HG02642 (cell line): ENCODE measurements around the gene UBAP1.
"Not testable (repeated sequence)": the region's sequence is repeated elsewhere in the genome, so short reads cannot be mapped to it uniquely, and the experiment has no call there.

Experiments used
- ATAC-seq: cut with Tn5 transposase; IDR thresholded peaks from one replicate; pipeline ENCODE4 v1.9.1; 2021; ENCODE audit warnings: mild to moderate bottlenecking; ENCODE audit not compliant: unreplicated experiment, poor library complexity

Gene UBAP1

DNA sequence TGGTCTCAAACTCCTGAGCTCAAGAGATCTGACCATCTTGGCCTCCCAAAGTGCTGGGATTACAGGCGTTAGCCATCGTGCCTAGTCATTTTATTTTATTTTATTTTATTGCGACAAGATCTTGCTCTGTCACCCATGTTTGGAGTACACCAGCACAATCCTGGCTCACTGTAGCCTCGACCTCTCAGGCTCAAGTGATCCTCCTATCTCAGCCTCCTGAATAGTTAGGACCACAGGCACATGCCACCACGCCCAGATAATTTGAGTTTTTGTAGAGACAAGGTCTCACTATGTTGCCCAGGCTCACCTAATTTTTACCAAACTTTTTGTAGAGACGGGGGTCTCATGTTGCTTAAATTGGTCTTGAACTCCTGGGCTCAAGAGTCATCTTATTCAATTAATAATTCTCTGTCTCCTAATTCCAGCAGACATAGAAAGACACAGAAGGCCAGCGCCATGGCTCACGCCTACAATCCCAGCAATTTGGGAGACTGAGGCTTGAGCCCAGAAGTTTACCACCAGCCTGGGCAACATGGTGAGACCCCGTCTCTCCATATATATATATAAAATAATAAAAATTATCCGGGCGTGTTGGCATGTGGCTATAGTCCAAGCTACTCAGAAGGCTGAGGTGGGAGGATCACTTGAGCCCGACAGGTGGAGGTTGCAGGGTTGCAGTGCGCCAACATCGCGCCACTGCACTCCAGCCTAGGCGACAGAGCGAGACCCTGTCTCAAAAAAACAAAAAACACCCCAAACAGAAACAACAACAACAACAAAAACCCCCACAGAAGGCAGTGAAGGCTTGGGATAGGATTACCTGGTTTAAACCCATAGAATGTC lies 1.0 kb upstream of the UBAP1 start:
- no peak for ATAC-seq

DNA sequence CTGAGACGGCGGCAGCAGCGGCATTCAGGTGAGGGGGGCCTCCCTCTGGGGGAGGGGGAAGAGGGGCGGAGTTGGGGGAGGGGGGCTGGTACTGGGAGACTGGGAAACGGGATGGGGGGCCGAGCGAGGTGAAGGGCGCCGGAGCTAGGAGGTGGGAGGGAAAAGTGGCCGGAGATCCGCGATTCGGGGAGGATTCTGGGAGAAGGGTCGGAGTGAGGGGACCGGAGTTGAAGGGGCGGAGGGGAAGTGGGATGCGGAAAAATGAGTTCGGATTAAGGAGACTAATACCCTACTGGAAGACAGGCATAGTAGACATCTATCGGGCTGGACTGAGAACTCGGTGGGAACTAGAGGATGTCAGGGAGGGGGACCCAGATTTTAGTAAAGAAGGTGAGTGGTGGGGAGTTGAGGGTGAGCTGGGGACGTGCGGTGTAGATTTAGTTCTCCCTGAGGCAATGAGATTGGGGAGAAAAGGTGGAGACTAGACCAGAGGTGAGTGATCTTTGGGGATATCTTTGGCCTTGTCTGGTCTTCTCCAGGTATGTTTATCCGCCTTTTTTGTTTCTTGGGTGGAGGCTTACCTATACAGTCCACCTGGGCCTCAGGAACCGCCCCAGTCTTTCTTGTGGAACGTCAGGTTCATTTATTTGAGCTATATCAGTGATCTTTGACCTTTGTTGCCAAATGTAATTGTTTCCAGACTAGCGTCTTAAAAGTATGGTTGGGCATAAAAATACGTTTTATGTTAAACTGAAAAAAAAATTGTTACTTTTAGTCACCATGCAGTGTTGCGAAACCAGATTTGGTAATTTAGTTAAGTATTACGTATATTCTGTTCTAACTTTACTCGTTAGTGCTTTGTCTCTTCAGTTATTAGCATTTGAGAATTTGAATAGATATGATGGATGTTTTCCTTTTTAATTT lies 632 bp downstream of the UBAP1 start:
- no peak for ATAC-seq

- peak; percentile 64 for ATAC-seq
Measured at GRCh38 chr9:34185778-34186551, 7.1 kb downstream of the UBAP1 start.

DNA sequence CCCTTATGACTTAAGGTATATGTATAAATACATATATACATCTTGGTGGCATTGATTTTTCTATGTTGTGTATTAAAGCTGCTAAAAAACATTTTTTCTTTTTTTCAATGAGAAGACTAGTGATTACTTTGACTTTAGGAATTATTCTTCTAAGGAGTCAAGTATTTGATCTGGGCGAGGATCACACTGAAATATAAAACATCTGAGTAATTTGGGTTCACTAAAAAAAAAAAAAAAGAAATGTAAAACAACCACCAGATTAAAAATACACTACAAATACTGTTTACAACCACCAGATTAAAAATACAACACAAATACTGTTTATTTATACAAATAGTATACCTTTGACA lies 9.0 kb downstream of the UBAP1 start:
- ATAC-seq = no peak

GRCh38 chr9:34190996-34191892 lies 12.4 kb downstream of the UBAP1 start:
- no peak for ATAC-seq

GRCh38 chr9:34195143-34195542 lies 16.3 kb downstream of the UBAP1 start:
- no peak for ATAC-seq

DNA sequence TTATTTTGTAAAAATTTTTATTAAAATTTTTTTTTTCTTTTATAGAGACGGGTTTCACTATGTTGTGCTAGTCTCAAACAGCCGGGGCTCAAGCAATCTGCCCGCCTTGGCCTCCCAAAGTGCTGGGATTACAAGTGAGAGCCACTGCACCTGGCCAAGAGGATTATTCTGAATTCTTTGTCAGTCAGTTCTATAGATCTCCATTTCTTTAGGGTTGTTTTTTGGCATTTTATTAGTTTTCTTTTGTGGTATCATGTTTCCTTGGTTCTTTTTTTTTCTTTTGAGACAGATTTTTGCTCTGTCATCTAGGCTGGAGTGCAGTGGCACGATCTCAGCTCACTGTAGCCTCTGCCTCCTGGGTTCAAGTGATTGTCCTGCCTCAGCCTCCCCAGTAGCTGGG lies 18.4 kb downstream of the UBAP1 start:
- ATAC-seq = not testable (repeated sequence)

GRCh38 chr9:34197756-34198711 lies 19.2 kb downstream of the UBAP1 start:
- ATAC-seq = no peak

- ATAC-seq = no peak
Measured at GRCh38 chr9:34200092-34200491, 21.2 kb downstream of the UBAP1 start.

GRCh38 chr9:34203275-34203991 lies 24.6 kb downstream of the UBAP1 start:
- ATAC-seq = no peak

- ATAC-seq = no peak
Measured at GRCh38 chr9:34203992-34204635, 25.3 kb downstream of the UBAP1 start.

GRCh38 chr9:34205102-34205501 lies 26.3 kb downstream of the UBAP1 start:
- no peak for ATAC-seq

GRCh38 chr9:34206561-34206960 lies 27.7 kb downstream of the UBAP1 start:
- no peak for ATAC-seq

DNA sequence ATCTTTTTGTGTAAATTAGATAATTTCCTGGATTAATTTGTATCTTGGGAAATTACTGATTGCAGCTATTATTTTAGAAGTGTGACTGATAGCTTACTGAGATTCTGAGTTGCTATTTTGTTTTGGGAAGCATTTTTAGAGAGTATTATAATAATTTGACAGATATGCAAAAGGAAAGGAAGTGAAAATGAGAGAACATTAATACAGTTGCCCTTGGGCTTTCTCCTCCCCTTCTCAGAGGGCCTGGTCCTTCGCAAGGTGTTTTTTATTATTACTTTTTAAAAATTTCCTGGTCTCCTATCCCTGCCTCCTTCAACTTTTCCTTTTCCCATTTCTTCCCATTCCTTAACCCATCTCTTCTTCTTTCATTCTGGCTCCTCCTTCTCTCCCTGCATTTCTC lies 32.6 kb downstream of the UBAP1 start:
- no peak for ATAC-seq

- ATAC-seq = not testable (repeated sequence)
Measured at GRCh38 chr9:34214354-34215000, 35.6 kb downstream of the UBAP1 start.

DNA sequence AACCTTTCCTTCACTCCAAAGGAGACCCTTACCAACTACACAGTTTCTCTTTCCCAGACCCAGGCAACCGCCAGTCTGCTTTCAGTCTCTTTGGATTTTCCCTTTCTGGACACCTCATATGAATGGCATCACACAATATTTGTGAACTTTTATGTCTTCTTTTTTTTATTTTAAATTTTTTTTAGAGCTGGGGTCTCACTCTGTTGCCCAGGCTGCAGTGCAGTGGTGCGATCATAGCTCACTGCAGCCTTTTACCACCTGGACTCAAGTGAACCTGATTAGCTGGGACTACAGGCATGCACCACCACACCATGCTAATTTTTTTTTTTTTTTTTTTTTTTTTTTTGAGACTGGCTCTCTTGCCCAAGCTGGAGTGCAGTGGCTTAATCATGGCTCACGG lies 37.5 kb downstream of the UBAP1 start:
- no peak for ATAC-seq

DNA sequence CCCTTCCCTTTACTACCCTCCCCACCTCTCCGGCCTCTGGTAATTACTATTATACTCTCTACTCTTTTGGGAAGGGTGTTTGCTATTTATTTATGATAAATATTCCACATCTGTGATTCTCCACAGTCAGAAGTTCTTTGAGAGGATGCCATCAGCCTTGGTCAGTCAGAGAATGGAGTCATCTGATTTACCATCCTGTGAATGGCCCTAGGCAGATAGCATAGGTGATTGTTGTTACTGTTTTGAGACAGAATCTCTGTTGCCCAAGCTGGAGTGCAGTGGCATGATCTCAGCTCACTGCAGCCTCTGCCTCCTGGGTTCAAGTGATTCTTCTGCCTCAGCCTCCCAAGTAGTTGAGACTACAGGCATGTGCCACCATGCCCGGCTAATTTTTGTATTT lies 38.2 kb downstream of the UBAP1 start:
- ATAC-seq = not testable (repeated sequence)
